CD4-positive, alpha-beta T cell treated with Interleukin-4 for 1 hour (primary cell): ENCODE measurements around the gene LNX1.

Experiments used
- DNase-seq, 2 donors: peaks; one replicate each; pipeline ENCODE4 v3.0.0-alpha.2; 2020 to 2022

The LNX1 gene

GRCh38 chr4:53571936-53572599, 19.2 kb downstream of the LNX1 start:
- DNase-seq, result no peak

- no peak for DNase-seq
These were observed 27.5 kb downstream of the LNX1 start for GRCh38 chr4:53563824-53564223.

- no peak for DNase-seq
These were observed 28.9 kb downstream of the LNX1 start for GRCh38 chr4:53562409-53562808.

DNA sequence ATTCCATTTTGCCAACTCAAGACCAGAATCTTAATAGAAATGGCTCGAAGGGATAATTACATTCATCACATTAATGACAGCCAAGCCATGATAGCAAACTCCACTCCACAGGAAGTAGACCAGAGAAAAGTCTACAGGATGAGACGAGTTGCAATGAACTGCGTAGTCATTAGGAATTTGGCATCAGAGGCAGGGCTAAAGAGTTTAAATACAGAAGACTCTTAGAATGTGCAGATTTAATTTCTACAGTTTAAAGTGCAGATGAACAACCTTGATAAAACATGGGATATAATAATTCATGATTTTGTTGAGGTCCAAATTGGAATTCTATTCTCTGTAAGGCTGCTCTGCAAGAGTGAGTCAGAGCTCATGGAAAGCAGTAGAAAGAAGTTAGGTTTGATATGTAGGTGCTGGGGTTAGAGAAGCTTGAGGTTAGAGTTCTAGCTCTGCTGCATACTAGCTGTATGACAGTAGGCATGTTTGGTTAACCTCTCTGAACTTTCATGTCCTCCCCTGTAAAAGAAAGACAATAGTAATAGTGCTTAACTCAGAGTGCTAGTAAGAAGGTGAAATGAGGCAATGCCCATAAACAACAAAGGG, 32.2 kb downstream of the LNX1 start:
- DNase-seq, result no peak

- no peak for DNase-seq
These were observed 33.1 kb downstream of the LNX1 start for GRCh38 chr4:53558065-53558801.

DNA sequence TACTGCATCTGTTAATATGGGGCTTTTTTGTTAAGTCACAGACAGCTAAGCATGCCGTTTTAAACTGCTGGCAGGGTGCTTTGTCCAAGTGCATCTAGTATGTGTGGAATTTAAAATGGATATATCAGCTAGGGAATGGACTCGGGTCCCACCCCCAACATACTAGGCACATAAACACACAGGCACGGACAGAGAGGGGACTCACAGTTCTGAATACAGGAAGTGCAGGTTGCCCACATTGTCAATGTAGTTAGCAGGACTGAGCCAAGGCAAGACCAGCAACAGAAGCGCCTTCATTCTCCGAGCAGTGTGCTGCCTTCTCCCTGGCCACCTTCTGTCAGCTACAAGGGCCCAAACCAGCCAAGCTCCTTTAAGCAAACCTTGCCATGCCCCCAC, 33.6 kb downstream of the LNX1 start:
- no peak for DNase-seq

- DNase-seq, result no peak
These were observed 34.6 kb downstream of the LNX1 start for GRCh38 chr4:53556651-53557050.

DNA sequence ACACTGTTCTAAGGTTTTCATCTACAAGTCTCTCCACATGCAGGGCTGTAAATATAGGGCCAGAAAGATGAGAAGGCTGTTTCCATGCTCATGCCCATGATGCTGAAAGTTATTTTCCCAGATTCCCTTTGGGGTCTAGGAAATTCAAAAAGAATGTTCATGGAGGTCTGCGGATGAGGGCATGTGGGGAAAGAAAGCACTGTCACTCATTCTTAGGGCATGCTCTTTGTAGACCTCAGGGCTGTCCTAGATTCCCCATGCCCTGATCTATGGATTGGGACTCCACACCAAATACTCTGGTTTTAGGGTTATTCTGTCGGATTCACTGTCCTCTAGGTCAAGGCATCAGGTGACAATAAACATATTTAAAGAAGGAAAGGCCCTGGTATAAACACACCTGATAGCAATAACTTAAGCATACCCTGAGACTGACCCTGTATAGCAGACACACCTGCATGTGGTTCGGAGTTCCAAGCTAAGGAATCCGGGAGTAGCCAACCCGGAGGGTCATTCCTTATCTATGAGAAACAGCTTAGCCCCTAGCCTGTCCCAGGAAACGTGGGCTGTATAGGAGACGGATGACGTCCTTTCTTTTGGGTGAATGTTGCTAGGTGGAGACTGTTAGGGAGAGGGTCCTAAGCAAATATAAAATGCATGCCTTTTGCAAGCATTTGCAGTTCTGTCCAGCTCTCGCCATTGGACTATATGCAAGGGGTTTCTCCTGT, 37.6 kb downstream of the LNX1 start:
- DNase-seq, result no peak

- no peak for DNase-seq
These were observed 38.6 kb downstream of the LNX1 start for GRCh38 chr4:53552711-53553110.

- no peak for DNase-seq
These were observed 39.3 kb downstream of the LNX1 start for GRCh38 chr4:53551958-53552357.

DNA sequence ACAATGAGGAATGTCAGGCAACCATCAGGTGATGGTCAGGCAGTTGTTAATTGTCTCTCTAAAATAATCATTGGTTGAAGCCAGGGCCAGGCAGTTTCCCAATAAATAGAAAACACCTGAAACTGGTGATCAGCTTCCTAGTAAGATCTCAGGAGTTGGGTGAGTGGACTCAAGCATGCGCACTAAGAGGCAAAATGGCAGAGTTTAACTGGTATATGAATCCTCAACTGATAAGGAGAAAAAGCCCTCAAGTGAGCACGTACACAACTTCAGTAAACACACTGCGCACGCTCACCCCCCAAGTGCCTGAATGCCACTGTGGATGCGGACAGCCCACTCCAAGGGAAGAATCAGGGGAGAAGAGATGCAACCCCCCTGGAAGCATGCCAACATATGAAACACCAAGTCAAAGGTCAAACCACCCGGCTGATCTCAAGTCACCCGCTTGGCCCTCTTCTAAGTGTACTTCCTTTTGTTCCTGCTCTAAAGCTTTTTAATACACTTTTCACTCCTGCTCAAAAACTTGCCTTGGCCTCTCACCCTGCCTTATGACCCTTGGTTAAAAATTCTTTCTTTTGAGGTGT, 39.9 kb downstream of the LNX1 start:
- DNase-seq, result no peak

DNA sequence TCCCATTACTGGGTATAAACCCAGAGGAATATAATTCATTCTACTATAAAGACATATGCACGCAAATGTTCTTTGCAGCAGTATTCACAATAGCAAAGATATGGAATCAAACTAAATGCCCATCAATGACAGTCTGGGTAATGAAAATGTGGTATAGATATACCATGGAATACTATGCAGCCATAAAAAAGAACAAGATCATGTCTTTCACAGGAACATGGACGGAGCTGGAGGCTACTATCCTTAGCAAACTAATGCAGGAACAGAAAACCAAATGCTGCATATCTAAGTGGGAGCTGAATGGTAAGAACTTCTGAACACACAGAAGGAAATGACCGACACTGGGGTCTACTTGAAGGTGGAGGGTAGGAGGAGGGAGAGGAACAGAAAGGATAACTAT, 42.6 kb downstream of the LNX1 start:
- DNase-seq, result no peak

- no peak for DNase-seq
These were observed 43.3 kb downstream of the LNX1 start for GRCh38 chr4:53547983-53548382.

- DNase-seq, result no peak
These were observed 45.2 kb downstream of the LNX1 start for GRCh38 chr4:53545942-53546581.

GRCh38 chr4:53545273-53545672, 46.0 kb downstream of the LNX1 start:
- no peak for DNase-seq

DNA sequence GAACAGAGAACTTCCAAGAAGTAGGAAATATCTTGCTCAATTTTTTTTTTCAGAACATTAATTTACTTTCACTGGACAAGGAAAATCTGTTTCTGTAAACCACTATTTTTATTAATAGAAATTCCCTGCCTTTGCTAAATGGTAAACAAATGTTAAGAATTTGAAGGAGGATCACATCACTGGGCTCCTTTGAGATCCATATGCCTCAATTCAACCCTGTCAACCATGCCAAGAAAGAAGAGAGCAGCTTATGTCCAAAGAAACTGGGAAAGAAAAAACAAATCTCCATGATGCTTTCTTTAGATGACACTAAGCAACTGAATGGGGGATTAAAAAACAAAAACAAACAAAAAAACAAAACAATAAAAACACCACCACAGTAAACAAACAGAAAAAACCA, 47.7 kb downstream of the LNX1 start:
- no peak for DNase-seq

DNA sequence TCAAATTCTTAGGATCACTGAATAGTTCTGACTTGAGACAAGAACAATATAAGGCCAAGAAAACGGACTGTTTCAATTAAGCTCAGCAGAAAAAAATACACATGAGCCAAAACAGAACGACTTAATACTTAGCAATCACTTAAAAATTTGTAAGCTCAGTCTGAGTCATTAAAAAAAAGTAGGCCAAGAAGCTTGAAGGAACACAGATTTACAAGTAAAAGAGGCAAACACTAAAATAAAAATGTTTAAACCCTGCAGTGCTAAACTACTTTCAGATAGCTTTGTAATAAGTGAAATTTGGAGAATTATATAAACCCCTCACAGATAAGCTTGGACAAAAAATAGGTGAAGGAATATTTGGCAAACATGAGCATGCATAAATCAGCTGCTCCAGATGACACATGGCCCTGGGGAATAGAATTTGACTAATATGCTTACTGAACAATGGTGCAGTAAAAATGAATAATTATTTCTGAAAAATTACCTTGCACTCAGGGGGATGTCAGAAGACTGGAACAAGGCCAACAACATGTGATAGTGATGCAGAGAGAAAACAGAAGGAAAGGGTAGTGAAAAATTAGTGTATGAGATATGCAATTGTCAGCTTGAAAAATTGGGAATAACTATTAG, 49.6 kb downstream of the LNX1 start:
- no peak for DNase-seq

GRCh38 chr4:53538756-53539155, 52.5 kb downstream of the LNX1 start:
- DNase-seq, result no peak

GRCh38 chr4:53537606-53538005, 53.7 kb downstream of the LNX1 start:
- DNase-seq, result no peak

GRCh38 chr4:53536328-53536727, 55.0 kb downstream of the LNX1 start:
- DNase-seq, result no peak

- no peak for DNase-seq
These were observed 55.7 kb downstream of the LNX1 start for GRCh38 chr4:53535567-53535966.

DNA sequence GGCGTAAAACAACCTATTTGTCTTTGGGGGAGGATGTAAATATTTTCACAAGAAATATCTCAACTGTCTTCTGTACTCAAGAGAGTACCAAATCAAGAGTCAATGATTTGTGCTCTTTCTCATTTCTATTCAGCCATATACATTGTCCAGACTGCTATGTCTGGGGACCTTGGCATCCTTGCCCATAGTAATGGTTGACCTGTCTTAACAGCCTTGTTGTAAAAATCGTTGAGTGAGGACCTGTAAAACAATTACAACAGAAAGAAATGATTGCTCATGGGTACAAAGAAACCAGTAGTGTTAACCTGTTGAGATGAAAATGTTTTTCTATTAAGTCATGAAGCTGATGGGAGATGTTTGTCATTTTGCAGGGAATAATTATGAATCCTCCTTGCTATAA, 56.6 kb downstream of the LNX1 start:
- DNase-seq, result no peak
